RWPE1 (cell line): Measurements from ENCODE around the gene ASCL2.

ENCODE experiments used
- CTCF ChIA-PET: fragments of 350-600 bp; sonication (Branson Sonifier 250); formaldehyde crosslinking; extraction: SDS; loops from one replicate; lab custom pipeline; 2021; lab: Yijun Ruan, JAX
- POLR2A ChIA-PET: fragments of 400-600 bp; formaldehyde crosslinking; extraction: SDS; loops from one replicate; lab custom pipeline; 2020; ENCODE audit warnings: antibody characterized with exemption; ENCODE audit not compliant: low non-redundant PET; lab: Yijun Ruan, JAX
- DNase-seq: peaks from one replicate; pipeline ENCODE4 v3.0.0; 2012; ENCODE audit warnings: low spot score
- H3K27ac ChIP-seq: fragments of 450-650 bp; 2 replicates; pipeline ENCODE4 v1.5.1; 2017
- CTCF ChIP-seq: fragments of 450-650 bp; conservative IDR thresholded peaks from 2 replicates; pipeline ENCODE4 v1.5.1; 2017; ENCODE audit warnings: low read depth, mild to moderate bottlenecking

The ASCL2 gene

DNA sequence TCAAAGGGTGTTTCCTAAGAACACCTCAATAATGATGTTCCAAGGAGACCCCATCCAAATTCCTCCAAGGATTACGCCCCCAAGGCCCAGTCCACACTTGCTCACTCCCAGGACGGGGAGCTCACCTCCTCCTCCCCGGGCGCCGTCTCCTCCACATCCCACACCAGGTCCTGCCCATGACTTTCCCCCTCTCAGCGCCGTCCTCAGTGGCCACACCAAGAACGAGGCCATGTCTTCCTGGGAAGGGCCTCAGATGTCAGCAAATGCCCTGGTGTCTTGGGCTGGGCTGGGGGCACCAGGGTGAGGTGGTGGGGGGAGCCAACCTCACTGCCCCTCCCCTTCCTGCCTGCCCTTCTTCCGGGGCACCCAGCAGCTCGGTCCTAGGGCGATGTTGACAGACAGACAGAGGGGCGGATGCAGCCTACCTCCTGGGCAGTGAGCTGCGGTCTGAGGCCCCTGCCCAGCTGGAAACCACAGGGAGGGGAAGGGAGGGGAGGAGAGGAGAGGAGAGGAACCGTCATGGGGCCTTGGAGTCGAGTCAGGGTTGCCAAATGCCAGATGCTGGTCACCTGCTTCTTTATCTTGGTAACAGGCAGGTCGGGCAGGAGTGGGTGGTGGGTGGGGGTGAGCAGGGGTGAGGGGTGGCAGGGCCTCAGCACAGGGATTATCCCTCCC lies 31.4 kb upstream of the ASCL2 start, which contains the start of the genes C11orf21 and TSPAN32:
C11orf21 (minus strand) TSS at position 288 of the 675 bp plus-strand sequence; CDS start at position 178, 110 bp downstream.
TSPAN32 (plus strand) TSS at position 383 of the 675 bp plus-strand sequence; CDS start at position 520, 137 bp downstream.
- no peak for TF ChIP-seq CTCF
- CTCF ChIA-PET = interaction anchor here (0.6 to 7.5 kb wide), 5 partner anchors 104 to 497 kb away, joined by 3 to 161 read pairs (median 4); no protein-coding TSS in a partner anchor
- no peak within 1 kb of the TSS for H3K27ac ChIP-seq
- DNase-seq = no peak
- POLR2A ChIA-PET = no interaction called here

- no peak for TF ChIP-seq CTCF
- DNase-seq = no peak
- POLR2A ChIA-PET = no interaction called here
- no peak overlapping the region for H3K27ac ChIP-seq
- CTCF ChIA-PET = interaction anchor here (0.6 to 7.5 kb wide), 3 partner anchors 104 to 498 kb away, joined by 3 to 161 read pairs (median 4); no protein-coding TSS in a partner anchor
These were observed 30.7 kb upstream of the ASCL2 start for GRCh38 chr11:2300936-2301630.

DNA sequence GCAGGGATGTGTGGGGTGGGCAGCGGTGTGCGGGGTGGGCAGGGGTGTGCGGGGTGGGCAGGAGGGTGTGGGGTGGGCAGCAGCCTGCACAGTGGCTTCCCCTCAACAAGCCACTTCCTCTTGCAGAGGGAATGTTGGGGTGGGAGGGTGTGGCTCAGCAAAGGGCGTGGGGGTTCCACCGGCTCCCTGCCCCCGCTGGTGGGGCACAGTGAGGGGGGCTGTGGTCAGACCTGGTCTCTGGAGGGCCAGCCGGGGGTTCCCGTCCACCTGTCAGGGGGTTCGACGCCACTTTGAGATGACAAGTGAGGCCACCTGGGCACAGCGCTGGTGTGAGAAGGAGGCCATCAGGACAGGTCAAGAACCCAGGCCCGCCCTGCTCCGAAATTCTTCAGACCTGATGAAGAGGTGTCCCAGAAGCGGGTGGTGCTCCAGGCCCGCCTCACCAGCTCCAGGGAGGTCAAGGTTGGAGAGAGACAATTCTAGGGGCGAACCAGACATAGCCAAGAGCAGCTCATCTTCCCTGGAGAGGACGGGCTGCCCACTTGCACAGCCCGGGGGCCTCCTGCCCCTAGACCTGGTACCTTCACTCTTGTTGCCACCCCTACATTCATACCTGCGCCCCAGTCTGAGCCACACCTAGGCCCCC lies 30.0 kb upstream of the ASCL2 start:
- no peak for TF ChIP-seq CTCF
- H3K27ac ChIP-seq = no peak overlapping the region
- CTCF ChIA-PET = interaction anchor here (1.0 to 7.5 kb wide), 5 partner anchors 102 to 134 kb away, joined by 3 to 161 read pairs (median 23); no protein-coding TSS in a partner anchor
- POLR2A ChIA-PET = no interaction called here
- DNase-seq = no peak

DNA sequence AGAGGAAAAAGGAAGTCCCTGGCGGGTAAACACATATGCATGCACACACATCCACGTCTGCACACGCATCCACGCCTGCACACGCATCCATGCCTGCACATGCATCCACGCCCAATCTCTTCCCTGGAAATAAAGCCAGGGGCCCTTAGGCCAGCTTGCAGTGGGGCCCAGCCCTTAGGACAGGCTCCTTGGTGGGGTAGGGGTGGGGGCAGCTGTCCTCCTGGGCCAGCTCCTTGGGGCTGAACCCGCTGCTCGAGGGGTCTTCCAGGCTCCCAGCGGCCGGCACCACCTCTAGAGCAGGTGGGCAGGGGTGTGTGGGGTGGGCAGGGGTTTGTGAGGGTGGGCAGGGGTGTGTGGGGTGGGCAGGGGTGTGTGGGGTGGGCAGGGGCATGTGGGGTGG lies 29.4 kb upstream of the ASCL2 start:
- H3K27ac ChIP-seq = no peak overlapping the region
- TF ChIP-seq CTCF = no peak
- CTCF ChIA-PET = interaction anchor here (0.7 to 4.6 kb wide), 16 partner anchors 9 to 146 kb away, joined by 3 to 50 read pairs (median 6); no protein-coding TSS in a partner anchor
- no peak for DNase-seq
- POLR2A ChIA-PET = interaction anchor here (0.6 kb wide), 1 partner anchor 10 kb away, joined by 3 read pairs; no protein-coding TSS in a partner anchor

DNA sequence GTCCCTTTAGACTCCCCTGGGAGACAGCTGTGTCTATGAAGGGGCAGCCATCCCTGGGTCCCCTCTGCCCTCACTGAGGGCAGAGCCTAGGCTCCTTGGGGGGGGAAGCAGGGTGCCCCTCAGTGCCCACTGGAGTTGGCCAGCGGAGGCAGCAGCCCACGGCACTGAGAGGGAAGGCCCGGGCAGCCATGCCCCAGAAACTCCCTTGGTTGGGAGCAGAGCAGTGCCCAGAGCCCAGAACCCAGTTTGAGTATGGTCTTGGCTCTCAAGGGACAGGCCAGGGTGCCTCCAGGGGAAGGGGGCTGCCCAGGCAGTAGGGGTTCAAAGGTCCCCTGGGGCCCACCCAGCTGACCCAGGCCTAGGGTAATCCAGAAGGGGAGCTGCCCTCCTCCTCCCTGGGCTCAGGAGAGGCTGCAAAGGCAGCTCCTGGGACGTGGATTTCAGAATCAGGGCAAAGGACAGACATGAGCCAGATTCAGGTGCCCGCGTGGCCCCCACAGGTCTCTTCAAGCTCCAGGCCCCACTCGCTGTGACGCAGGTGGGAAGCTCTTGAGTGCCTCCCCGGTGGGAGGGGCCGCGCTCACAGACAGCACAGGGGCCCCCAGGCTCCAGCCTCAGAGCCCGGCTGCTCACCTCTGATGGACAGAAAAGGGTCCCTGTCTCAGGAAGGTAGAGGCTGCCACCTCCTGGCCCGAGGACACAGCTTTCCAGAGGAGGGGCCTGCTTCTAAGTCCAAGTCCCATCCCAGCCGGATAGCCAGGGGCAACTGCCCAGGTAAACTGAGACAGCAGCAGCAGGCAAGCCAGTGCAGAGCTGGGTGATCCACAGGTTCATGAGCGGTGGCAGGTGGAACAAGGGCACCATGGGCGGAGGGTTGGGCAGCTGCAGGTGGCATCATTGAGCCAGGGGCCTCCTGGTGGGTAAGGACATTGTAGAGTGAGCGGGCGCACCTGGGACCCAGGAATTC lies 28.7 kb upstream of the ASCL2 start:
- POLR2A ChIA-PET = interaction anchor here (0.6 kb wide), 1 partner anchor 11 kb away, joined by 3 read pairs; no protein-coding TSS in a partner anchor
- peak; percentile 31 for TF ChIP-seq CTCF
- no peak overlapping the region for H3K27ac ChIP-seq
- DNase-seq = peak; percentile 57
- CTCF ChIA-PET = interaction anchor here (0.6 to 4.6 kb wide), 23 partner anchors 8 to 518 kb away, joined by 3 to 50 read pairs (median 4); no protein-coding TSS in a partner anchor
